HS-5 (cell line): Measurements from ENCODE around the gene ARFGEF2.
"Not testable (repeated sequence)": the region's sequence is repeated elsewhere in the genome, so short reads cannot be mapped to it uniquely, and the experiment has no call there.

Experiments used
- DNase-seq: peaks from one replicate; pipeline ENCODE4 v3.0.0-alpha.2; 2012; ENCODE audit warnings: low read depth

The ARFGEF2 gene

GRCh38 chr20:48921168-48921882, at the start of gene ARFGEF2:
ARFGEF2 (plus strand) TSS chr20:48921711; CDS start chr20:48921890, 179 bp downstream.
- peak; percentile 95 for DNase-seq

- DNase-seq = no peak
These were observed 46.1 kb upstream of the ARFGEF2 start for GRCh38 chr20:48875233-48875913.

- peak; percentile 82 for DNase-seq
These were observed 45.6 kb upstream of the ARFGEF2 start for GRCh38 chr20:48875914-48876240.

GRCh38 chr20:48877304-48877703, 44.2 kb upstream of the ARFGEF2 start:
- no peak for DNase-seq

- no peak for DNase-seq
These were observed 42.8 kb upstream of the ARFGEF2 start for GRCh38 chr20:48878534-48879248.

GRCh38 chr20:48879612-48880245, 41.8 kb upstream of the ARFGEF2 start:
- peak; percentile 79 for DNase-seq

- no peak for DNase-seq
These were observed 41.2 kb upstream of the ARFGEF2 start for GRCh38 chr20:48880331-48880730.

- no peak for DNase-seq
These were observed 40.4 kb upstream of the ARFGEF2 start for GRCh38 chr20:48880981-48881657.

GRCh38 chr20:48885237-48885636, 36.3 kb upstream of the ARFGEF2 start:
- DNase-seq = no peak

GRCh38 chr20:48886194-48886593, 35.3 kb upstream of the ARFGEF2 start:
- no peak for DNase-seq

GRCh38 chr20:48886811-48887210, 34.7 kb upstream of the ARFGEF2 start:
- no peak for DNase-seq

- not testable (repeated sequence) for DNase-seq
These were observed 33.0 kb upstream of the ARFGEF2 start for GRCh38 chr20:48888517-48888916.

- DNase-seq = no peak
These were observed 32.2 kb upstream of the ARFGEF2 start for GRCh38 chr20:48889140-48889790.

GRCh38 chr20:48891235-48892048, 30.1 kb upstream of the ARFGEF2 start:
- no peak for DNase-seq

GRCh38 chr20:48892049-48892470, 29.5 kb upstream of the ARFGEF2 start:
- no peak for DNase-seq

GRCh38 chr20:48892891-48893290, 28.6 kb upstream of the ARFGEF2 start:
- DNase-seq = no peak

GRCh38 chr20:48893374-48893773, 28.1 kb upstream of the ARFGEF2 start:
- no peak for DNase-seq

- peak; percentile 100 for DNase-seq
These were observed 24.1 kb upstream of the ARFGEF2 start for GRCh38 chr20:48897305-48898010.

GRCh38 chr20:48898210-48898609, 23.3 kb upstream of the ARFGEF2 start:
- DNase-seq = peak; percentile 69
